ENCODE measurements around the gene HSF5. TPM values are rescaled to one million over a fixed set of nuclear protein-coding genes. Genes with fewer than 3 reads are reported as not detected.

Gene HSF5
- total RNA-seq, 1 experiment from 2014 or later, result not detected

DNA sequence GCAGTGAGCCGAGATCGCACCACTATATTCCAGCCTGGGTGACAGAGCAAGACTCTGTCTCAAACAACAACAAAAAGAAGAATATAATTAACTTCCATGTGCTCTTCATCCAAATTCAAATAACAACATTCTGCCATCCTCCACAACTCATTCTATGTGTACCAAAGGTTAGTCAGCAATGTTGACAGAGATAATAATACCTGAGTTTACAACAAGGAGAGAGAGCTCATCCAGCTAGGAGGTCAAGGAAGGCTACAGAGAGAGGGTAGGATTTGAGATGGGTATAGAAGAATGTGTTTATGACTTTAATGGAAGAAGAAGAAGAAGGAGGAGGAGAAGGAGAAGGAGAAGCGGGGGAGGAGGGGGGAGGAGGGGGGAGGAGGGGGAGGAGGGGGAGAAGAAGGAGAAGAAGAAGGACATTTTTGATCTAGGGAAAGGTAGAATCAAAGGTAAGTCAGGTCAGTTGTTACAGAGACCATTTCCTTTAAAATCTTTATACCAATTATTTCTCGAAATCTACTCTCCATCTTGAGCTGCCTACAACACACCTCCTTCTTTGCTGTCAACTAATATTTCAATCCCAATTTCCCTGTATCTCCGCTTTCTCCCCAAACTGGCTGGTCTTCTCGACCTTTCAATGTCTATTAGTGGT lies 10.1 kb upstream of the HSF5 start:
- H3K9me2 ChIP-seq (ENCODE audit: insufficient read depth), result no peaks in the 10 kb centered on the region
- ChIA-PET POLR2A (no interaction called here), RAD21 (ENCODE audit: low non-redundant PET in 1 of 2, low total read pairs in 2 of 2, uncharacterized antibody in 2 of 2, unreplicated experiment in 2 of 2) (no interaction called here), CTCF (no interaction called here)
- no peaks in the 10 kb centered on the region for H3K4me1 ChIP-seq (ENCODE audit: control insufficient read depth in 1 of 2, insufficient read depth in 2 of 2, low read length in 2 of 2)
- H3K36me3 ChIP-seq (ENCODE audit: control insufficient read depth in 1 of 2, insufficient read depth in 2 of 2, low read length in 2 of 2), result peaks cover 39% of the 10 kb centered on the region in 2 experiments; a peak in 3 of 4 replicates
- TF ChIP-seq SIN3A (IDR thresholded peaks at IDR 0.05; ENCODE audit: low read depth) (no peak), RAD21 (IDR thresholded peaks at IDR 0.05; ENCODE audit: low read depth) (no peak), TCF7L2 (IDR thresholded peaks at IDR 0.05; ENCODE audit: borderline replicate concordance, extremely low read depth, insufficient read depth, insufficient read length) (no peak), POLR2AphosphoS5 (IDR thresholded peaks at IDR 0.05; ENCODE audit: low read depth, low read length) (no peak), EZH2phosphoT487 (IDR thresholded peaks at IDR 0.05; ENCODE audit: borderline replicate concordance) (no peak), EZH2 (IDR thresholded peaks at IDR 0.05) (no peak), POLR2A (IDR thresholded peaks at IDR 0.05; ENCODE audit: borderline replicate concordance, extremely low read depth, insufficient read depth, insufficient read length) (no peak), SRF (IDR thresholded peaks at IDR 0.05; ENCODE audit: low read depth) (no peak), EGR1 (IDR thresholded peaks at IDR 0.05; ENCODE audit: low read depth) (no peak), ELF1 (IDR thresholded peaks at IDR 0.05; ENCODE audit: borderline replicate concordance, low read depth) (no peak), CBX3 (IDR thresholded peaks at IDR 0.05; ENCODE audit: low read depth) (no peak), ZFX (IDR thresholded peaks at IDR 0.05) (no peak), SP1 (IDR thresholded peaks at IDR 0.05; ENCODE audit: low read depth) (no peak), JUND (IDR thresholded peaks at IDR 0.05) (no peak), CEBPB (IDR thresholded peaks at IDR 0.05; ENCODE audit: low read depth) (no peak)
- TF ChIP-seq, protein P1, sequence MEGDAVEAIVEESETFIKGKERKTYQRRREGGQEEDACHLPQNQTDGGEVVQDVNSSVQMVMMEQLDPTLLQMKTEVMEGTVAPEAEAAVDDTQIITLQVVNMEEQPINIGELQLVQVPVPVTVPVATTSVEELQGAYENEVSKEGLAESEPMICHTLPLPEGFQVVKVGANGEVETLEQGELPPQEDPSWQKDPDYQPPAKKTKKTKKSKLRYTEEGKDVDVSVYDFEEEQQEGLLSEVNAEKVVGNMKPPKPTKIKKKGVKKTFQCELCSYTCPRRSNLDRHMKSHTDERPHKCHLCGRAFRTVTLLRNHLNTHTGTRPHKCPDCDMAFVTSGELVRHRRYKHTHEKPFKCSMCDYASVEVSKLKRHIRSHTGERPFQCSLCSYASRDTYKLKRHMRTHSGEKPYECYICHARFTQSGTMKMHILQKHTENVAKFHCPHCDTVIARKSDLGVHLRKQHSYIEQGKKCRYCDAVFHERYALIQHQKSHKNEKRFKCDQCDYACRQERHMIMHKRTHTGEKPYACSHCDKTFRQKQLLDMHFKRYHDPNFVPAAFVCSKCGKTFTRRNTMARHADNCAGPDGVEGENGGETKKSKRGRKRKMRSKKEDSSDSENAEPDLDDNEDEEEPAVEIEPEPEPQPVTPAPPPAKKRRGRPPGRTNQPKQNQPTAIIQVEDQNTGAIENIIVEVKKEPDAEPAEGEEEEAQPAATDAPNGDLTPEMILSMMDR (IDR thresholded peaks at IDR 0.05 in 2 of 3, conservative IDR thresholded peaks at IDR 0.05 in 1 of 3; ENCODE audit: borderline replicate concordance in 1 of 3, insufficient read depth in 1 of 3, low read depth in 2 of 3, low read length in 2 of 3), result no peak
- TF ChIP-seq, protein P2, sequence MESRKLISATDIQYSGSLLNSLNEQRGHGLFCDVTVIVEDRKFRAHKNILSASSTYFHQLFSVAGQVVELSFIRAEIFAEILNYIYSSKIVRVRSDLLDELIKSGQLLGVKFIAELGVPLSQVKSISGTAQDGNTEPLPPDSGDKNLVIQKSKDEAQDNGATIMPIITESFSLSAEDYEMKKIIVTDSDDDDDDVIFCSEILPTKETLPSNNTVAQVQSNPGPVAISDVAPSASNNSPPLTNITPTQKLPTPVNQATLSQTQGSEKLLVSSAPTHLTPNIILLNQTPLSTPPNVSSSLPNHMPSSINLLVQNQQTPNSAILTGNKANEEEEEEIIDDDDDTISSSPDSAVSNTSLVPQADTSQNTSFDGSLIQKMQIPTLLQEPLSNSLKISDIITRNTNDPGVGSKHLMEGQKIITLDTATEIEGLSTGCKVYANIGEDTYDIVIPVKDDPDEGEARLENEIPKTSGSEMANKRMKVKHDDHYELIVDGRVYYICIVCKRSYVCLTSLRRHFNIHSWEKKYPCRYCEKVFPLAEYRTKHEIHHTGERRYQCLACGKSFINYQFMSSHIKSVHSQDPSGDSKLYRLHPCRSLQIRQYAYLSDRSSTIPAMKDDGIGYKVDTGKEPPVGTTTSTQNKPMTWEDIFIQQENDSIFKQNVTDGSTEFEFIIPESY (IDR thresholded peaks at IDR 0.05; ENCODE audit: extremely low read depth, insufficient replicate concordance, low read length), result no peak
- TF ChIP-seq, protein P3, sequence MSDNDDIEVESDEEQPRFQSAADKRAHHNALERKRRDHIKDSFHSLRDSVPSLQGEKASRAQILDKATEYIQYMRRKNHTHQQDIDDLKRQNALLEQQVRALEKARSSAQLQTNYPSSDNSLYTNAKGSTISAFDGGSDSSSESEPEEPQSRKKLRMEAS (IDR thresholded peaks at IDR 0.05), result no peak
- TF ChIP-seq, protein P4, sequence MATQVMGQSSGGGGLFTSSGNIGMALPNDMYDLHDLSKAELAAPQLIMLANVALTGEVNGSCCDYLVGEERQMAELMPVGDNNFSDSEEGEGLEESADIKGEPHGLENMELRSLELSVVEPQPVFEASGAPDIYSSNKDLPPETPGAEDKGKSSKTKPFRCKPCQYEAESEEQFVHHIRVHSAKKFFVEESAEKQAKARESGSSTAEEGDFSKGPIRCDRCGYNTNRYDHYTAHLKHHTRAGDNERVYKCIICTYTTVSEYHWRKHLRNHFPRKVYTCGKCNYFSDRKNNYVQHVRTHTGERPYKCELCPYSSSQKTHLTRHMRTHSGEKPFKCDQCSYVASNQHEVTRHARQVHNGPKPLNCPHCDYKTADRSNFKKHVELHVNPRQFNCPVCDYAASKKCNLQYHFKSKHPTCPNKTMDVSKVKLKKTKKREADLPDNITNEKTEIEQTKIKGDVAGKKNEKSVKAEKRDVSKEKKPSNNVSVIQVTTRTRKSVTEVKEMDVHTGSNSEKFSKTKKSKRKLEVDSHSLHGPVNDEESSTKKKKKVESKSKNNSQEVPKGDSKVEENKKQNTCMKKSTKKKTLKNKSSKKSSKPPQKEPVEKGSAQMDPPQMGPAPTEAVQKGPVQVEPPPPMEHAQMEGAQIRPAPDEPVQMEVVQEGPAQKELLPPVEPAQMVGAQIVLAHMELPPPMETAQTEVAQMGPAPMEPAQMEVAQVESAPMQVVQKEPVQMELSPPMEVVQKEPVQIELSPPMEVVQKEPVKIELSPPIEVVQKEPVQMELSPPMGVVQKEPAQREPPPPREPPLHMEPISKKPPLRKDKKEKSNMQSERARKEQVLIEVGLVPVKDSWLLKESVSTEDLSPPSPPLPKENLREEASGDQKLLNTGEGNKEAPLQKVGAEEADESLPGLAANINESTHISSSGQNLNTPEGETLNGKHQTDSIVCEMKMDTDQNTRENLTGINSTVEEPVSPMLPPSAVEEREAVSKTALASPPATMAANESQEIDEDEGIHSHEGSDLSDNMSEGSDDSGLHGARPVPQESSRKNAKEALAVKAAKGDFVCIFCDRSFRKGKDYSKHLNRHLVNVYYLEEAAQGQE (IDR thresholded peaks at IDR 0.05; ENCODE audit: low read depth), result no peak
- TF ChIP-seq, protein P5, sequence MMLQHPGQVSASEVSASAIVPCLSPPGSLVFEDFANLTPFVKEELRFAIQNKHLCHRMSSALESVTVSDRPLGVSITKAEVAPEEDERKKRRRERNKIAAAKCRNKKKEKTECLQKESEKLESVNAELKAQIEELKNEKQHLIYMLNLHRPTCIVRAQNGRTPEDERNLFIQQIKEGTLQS (IDR thresholded peaks at IDR 0.05), result no peak
- H3K4me2 ChIP-seq (ENCODE audit: low read length), result no peak overlapping the region
- H3K27ac ChIP-seq (ENCODE audit: low read depth, low read length), result no peak overlapping the region
- no peak overlapping the region for H2AFZ ChIP-seq (ENCODE audit: low read depth, low read length, poor library complexity, severe bottlenecking)
- no peak overlapping the region for H3K9ac ChIP-seq (ENCODE audit: low read length)
- no peaks in the 10 kb centered on the region for H4K20me1 ChIP-seq (ENCODE audit: insufficient read depth)
- intact Hi-C loops (cut with micrococcal nuclease), result no loop called here
- ATAC-seq (no peak), DNase-seq (ENCODE audit: low read depth, low spot score) (no peak)
- no peaks in the 10 kb centered on the region for H3K27me3 ChIP-seq (ENCODE audit: insufficient read depth, low read length)
- no peaks in the 10 kb centered on the region for H3K9me3 ChIP-seq (ENCODE audit: control insufficient read depth in 1 of 2, insufficient read depth in 1 of 2, low read depth in 1 of 2, low read length in 2 of 2)
- H3K4me3 ChIP-seq (replicated peaks in 1 of 2; ENCODE audit: low read depth in 1 of 2, low read length in 2 of 2), result no peak overlapping the region
- no TSS peak for BruUV-seq (replicated peaks)
- no peaks in the 10 kb centered on the region for H3K79me2 ChIP-seq (ENCODE audit: insufficient read depth, low read length)
